Renal pelvis (tissue), 4 donors: ENCODE measurements around the gene REEP6. TPM values are rescaled to one million over a fixed set of nuclear protein-coding genes. Genes with fewer than 3 reads are reported as not detected.
"Not testable (repeated sequence)": the region's sequence is repeated elsewhere in the genome, so short reads cannot be mapped to it uniquely, and the experiment has no call there.

Experiments used
- DNase-seq: peaks from one replicate; pipeline ENCODE4 v3.0.0-alpha.2; 2013
- polyA plus RNA-seq, 3 donors: library from polyadenylated mRNA; unstranded; fragments of 120-200 nt; gene quantifications; one replicate each; pipeline ENCODE4 v1.2.1, GENCODE V29; 2013; ENCODE audit not compliant: insufficient read length in 3 of 3

Gene REEP6
- polyA plus RNA-seq, 3 donors: 24.2 to 33.2 (median 26.3) TPM

DNA sequence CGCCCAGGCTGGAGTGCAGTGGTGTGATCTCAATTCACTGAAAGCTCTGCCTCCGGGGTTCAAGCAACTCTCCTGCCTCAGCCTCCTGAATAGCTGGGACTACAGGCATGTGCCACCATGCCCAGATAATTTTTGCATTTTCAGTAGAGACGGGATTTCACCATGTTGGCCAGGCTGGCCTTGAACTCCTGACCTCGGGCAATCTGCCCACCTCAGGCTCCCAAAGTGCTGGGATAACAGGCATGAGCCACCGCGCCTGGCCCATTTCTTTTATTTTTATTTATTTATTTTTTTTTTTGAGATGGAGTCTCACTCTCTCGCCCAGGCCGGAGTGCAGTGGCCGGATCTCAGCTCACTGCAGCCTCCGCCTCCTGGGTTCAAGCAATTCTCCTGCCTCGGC, 48.8 kb downstream of the REEP6 start:
- DNase-seq: not testable (repeated sequence)

DNA sequence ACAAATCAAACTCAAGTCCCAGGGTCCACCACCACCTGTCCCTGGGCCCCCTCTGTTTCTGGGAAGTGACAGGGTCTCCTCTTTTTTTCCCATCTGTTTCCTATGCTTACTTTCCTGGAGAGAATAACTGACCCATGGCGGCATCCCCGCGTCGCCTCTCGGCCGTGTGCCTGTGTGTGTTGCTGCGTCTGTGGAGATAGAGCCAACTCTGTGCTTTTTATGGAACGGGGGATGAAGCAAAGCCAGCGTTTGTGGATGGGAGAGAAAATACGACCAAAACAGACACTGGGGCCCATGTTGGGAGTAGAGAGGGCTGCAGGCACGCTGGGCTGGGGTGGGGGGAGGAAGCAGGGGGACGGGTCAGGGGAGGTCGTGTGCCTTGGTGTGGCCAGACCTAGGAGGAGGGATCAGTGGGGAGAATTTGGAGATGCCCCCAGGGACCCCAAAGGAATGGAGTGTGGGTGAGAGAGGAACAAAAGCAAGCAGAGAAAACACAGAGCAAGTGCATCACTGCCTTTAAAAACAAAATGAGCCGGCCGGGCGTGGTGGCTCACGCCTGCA, 49.5 kb downstream of the REEP6 start:
- DNase-seq: no peak

Other genes with a start within 250 kb of the REEP6 start
- gene ATP5F1D, start 249.4 kb upstream of the REEP6 start, polyA plus RNA-seq: 100 to 1,000 TPM; 119 to 152 (median 149) TPM
- gene MIDN, start 242.6 kb upstream of the REEP6 start, polyA plus RNA-seq: 10 to 100 TPM; 66.2 to 74.7 (median 68.1) TPM
- 100 to 1,000 TPM; 778 to 993 (median 799) TPM for gene CIRBP, start 221.8 kb upstream of the REEP6 start, polyA plus RNA-seq
- gene FAM174C, start 215.7 kb upstream of the REEP6 start, polyA plus RNA-seq: 10 to 100 TPM; 25.3 to 28.7 (median 28.5) TPM
- gene EFNA2, start 205.3 kb upstream of the REEP6 start, polyA plus RNA-seq: 1 to 10 TPM; 2.2 to 4.4 (median 3.8) TPM
- gene NDUFS7, start 107.3 kb upstream of the REEP6 start, polyA plus RNA-seq: 10 to 100 TPM; 76.0 to 98.5 (median 94.2) TPM
- 10 to 100 TPM; 31.5 to 42.9 (median 42.9) TPM for gene GAMT, start 89.6 kb upstream of the REEP6 start, polyA plus RNA-seq
- gene DAZAP1, start 83.6 kb upstream of the REEP6 start, polyA plus RNA-seq: 10 to 100 TPM; 85.2 to 99.4 (median 98.2) TPM
- gene RPS15, start 52.8 kb upstream of the REEP6 start, polyA plus RNA-seq: 100 to 1,000 TPM; 716 to 925 (median 791) TPM
- 1 to 10 TPM; 1.3 to 1.9 (median 1.7) TPM for gene APC2, start 41.1 kb upstream of the REEP6 start, polyA plus RNA-seq
- gene C19orf25, start 12.0 kb upstream of the REEP6 start, polyA plus RNA-seq: 10 to 100 TPM; 29.1 to 39.1 (median 32.8) TPM
- 1 to 10 TPM; 8.2 to 9.8 (median 8.6) TPM for gene PCSK4, start 831 bp upstream of the REEP6 start, polyA plus RNA-seq
- 1 to 10 TPM in 1 of 3 donors, under 1 TPM in 2; 0.47 to 1.4 (median 0.78) TPM for gene ADAMTSL5, start 21.8 kb downstream of the REEP6 start, polyA plus RNA-seq
- under 1 TPM; 0.20 to 0.46 (median 0.31) TPM for gene PLK5, start 32.9 kb downstream of the REEP6 start, polyA plus RNA-seq
- gene MEX3D, start 77.1 kb downstream of the REEP6 start, polyA plus RNA-seq: 10 to 100 TPM; 23.9 to 39.8 (median 33.3) TPM
- gene MBD3, start 101.7 kb downstream of the REEP6 start, polyA plus RNA-seq: 10 to 100 TPM; 70.0 to 83.4 (median 82.8) TPM
- gene UQCR11, start 114.3 kb downstream of the REEP6 start, polyA plus RNA-seq: 100 to 1,000 TPM in 2 of 3 donors, 10 to 100 TPM in 1; 99.6 to 131 (median 127) TPM
- gene TCF3, start 161.4 kb downstream of the REEP6 start, polyA plus RNA-seq: 100 to 1,000 TPM in 2 of 3 donors, 10 to 100 TPM in 1; 92.2 to 125 (median 123) TPM